PFSK-1 (cell line): ENCODE measurements around the gene ZNF620.

Source experiments
- POLR2AphosphoS5 ChIP-seq: IDR thresholded peaks from 2 replicates; pipeline ENCODE4 v1.6.1; 2012; ENCODE audit warnings: low read depth, mild to moderate bottlenecking, control low read depth, low read length, moderate library complexity
- REST ChIP-seq, 2 experiments: IDR thresholded peaks; 2 replicates each; pipeline versions ENCODE4 v1.6.1 to v1.8.0; 2011 to 2012; ENCODE audit warnings: low read depth in 2 of 2, low read length in 2 of 2, control low read depth in 1 of 2, inconsistent platforms in 1 of 2, mild to moderate bottlenecking in 1 of 2, moderate library complexity in 1 of 2; ENCODE audit not compliant: insufficient read depth in 1 of 2
- TAF1 ChIP-seq: IDR thresholded peaks from 2 replicates; pipeline ENCODE4 v1.6.1; 2012; ENCODE audit warnings: low read length, control low read depth, borderline replicate concordance; ENCODE audit not compliant: insufficient read depth

- TF ChIP-seq TAF1 (0 out of 2 replicates have a peak, but pooled peaks have one; percentile 56), POLR2AphosphoS5 (peak; percentile 73), REST (IDR thresholded peaks at IDR 0.05; ENCODE audit: insufficient read depth in 1 of 2, low read depth in 2 of 2, low read length in 2 of 2) (no peak)
These were observed 29.1 kb upstream of the ZNF620 start, which contains the start of gene ZNF619 for GRCh38 chr3:40476478-40477470.
